DOHH2 (cell line): ENCODE measurements around the gene HACD2.

Source experiments
- H3F3A ChIP-seq: fragments of 200-600 bp; sonication (generic), shearing (Covaris generic); 2 replicates; pipeline ENCODE4 v1.6.0; 2016; ENCODE audit warnings: antibody characterized with exemption, mild to moderate bottlenecking; ENCODE audit not compliant: control insufficient read depth, insufficient read depth
- H3K27ac ChIP-seq: fragments of 200-600 bp; sonication (generic); 2 replicates; pipeline ENCODE4 v1.5.1; 2014; ENCODE audit warnings: low read depth, mild to moderate bottlenecking, low read length, moderate library complexity
- H3K27me3 ChIP-seq: fragments of 200-600 bp; sonication (generic); 2 replicates; pipeline ENCODE4 v1.6.1; 2014; ENCODE audit warnings: mild to moderate bottlenecking, low read length, mixed read lengths; ENCODE audit not compliant: control insufficient read depth
- H3K36me3 ChIP-seq: fragments of 200-600 bp; sonication (generic); 2 replicates; pipeline ENCODE4 v1.6.1; 2014; ENCODE audit warnings: mild to moderate bottlenecking, low read length, moderate library complexity, mixed read lengths; ENCODE audit not compliant: control insufficient read depth
- H3K4me1 ChIP-seq: fragments of 200-600 bp; sonication (generic); 2 replicates; pipeline ENCODE4 v1.6.1; 2014; ENCODE audit warnings: mild to moderate bottlenecking, low read length, mixed read lengths; ENCODE audit not compliant: control insufficient read depth
- H3K4me2 ChIP-seq: fragments of 200-600 bp; sonication (generic); 2 replicates; pipeline ENCODE4 v1.6.0; 2014; ENCODE audit warnings: mild to moderate bottlenecking, low read length, moderate library complexity
- H3K4me3 ChIP-seq: fragments of 200-600 bp; sonication (generic); 2 replicates; pipeline ENCODE4 v1.5.1; 2014; ENCODE audit warnings: mild to moderate bottlenecking, low read length, mixed read lengths
- H3K79me2 ChIP-seq: fragments of 200-600 bp; sonication (generic); 2 replicates; pipeline ENCODE4 v1.6.1; 2014; ENCODE audit warnings: mild to moderate bottlenecking, low read length, mixed read lengths; ENCODE audit not compliant: control insufficient read depth
- H3K9me2 ChIP-seq: fragments of 200-600 bp; sonication (generic); replicated peaks from 2 replicates; pipeline ENCODE4 v1.6.1; 2014; ENCODE audit warnings: mild to moderate bottlenecking, low read length, mixed read lengths; ENCODE audit not compliant: control insufficient read depth
- H3K9me3 ChIP-seq: fragments of 200-600 bp; sonication (generic); 2 replicates; pipeline ENCODE4 v1.6.1; 2014; ENCODE audit warnings: antibody characterized with exemption, low read length, mixed read lengths; ENCODE audit not compliant: control insufficient read depth, insufficient read depth
- H4K20me1 ChIP-seq: fragments of 200-600 bp; sonication (generic); 2 replicates; pipeline ENCODE4 v1.6.0; 2014; ENCODE audit warnings: low read depth, mild to moderate bottlenecking, antibody characterized with exemption, low read length, moderate library complexity; ENCODE audit not compliant: control insufficient read depth, insufficient read depth
- CTCF ChIP-seq: fragments of 200-600 bp; sonication (generic); IDR thresholded peaks from one replicate; pipeline ENCODE4 v1.5.1; 2014; ENCODE audit warnings: antibody characterized with exemption, mild to moderate bottlenecking, low read depth, low read length; ENCODE audit not compliant: poor library complexity, severe bottlenecking
- EZH2phosphoT487 ChIP-seq: fragments of 200-600 bp; sonication (generic); IDR thresholded peaks from 2 replicates; pipeline ENCODE4 v1.6.1; 2017; ENCODE audit warnings: borderline replicate concordance, mild to moderate bottlenecking, antibody characterized with exemption, low read length, moderate library complexity, mixed read lengths

HACD2 gene

DNA sequence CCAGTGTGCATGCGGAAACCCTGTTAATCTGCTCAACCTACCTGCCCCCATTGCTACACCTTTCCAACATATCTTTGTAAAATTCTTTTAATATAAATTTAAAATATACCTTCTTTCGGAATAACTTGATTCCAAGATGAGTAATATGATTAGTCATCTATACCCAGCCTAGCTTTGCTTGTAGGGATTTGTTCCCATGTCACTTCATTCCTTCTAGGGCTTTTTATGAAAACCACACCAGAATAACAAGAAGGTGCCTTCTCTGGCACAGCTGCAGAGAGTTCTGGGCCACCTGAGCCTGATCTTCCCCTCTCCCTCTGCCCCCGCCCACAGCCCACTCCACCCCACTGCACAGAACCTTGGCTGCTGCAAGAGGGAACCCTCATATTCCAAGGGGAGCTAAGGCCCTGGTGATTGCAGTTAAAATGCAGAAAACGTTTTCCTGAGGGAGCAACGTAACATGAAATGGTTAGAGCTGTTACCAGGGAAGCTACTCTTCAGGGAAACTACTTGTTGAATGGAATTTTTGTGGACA, 38.6 kb upstream of the HACD2 start:
- TF ChIP-seq EZH2phosphoT487 (no peak), CTCF (no peak)

GRCh38 chr3:123622766-123623165, 37.9 kb upstream of the HACD2 start:
- TF ChIP-seq EZH2phosphoT487: no peak
- TF ChIP-seq CTCF: no peak
- H3K9me2 ChIP-seq: no peaks in the 10 kb centered on the region
- no peaks in the 10 kb centered on the region for H4K20me1 ChIP-seq
- H3K4me1 ChIP-seq: peaks cover 14% of the 10 kb centered on the region
- H3K27me3 ChIP-seq: no peaks in the 10 kb centered on the region
- no peaks in the 10 kb centered on the region for H3K79me2 ChIP-seq
- H3K4me3 ChIP-seq: no peak overlapping the region
- no peaks in the 10 kb centered on the region for H3K9me3 ChIP-seq
- H3F3A ChIP-seq: no peaks in the 10 kb centered on the region
- no peak overlapping the region for H3K27ac ChIP-seq
- H3K4me2 ChIP-seq: no peak overlapping the region
- no peaks in the 10 kb centered on the region for H3K36me3 ChIP-seq

More for the DNA sequence above, 38.6 kb upstream of the HACD2 start:
- H3F3A ChIP-seq: no peaks in the 10 kb centered on the region
- H3K4me1 ChIP-seq: peaks cover 8% of the 10 kb centered on the region
- no peak overlapping the region for H3K4me2 ChIP-seq
- no peaks in the 10 kb centered on the region for H4K20me1 ChIP-seq
- H3K79me2 ChIP-seq: no peaks in the 10 kb centered on the region
- H3K27ac ChIP-seq: no peak overlapping the region
- H3K36me3 ChIP-seq: no peaks in the 10 kb centered on the region
- H3K9me3 ChIP-seq: no peaks in the 10 kb centered on the region
- no peak overlapping the region for H3K4me3 ChIP-seq
- H3K9me2 ChIP-seq: no peaks in the 10 kb centered on the region
- no peaks in the 10 kb centered on the region for H3K27me3 ChIP-seq

DNA sequence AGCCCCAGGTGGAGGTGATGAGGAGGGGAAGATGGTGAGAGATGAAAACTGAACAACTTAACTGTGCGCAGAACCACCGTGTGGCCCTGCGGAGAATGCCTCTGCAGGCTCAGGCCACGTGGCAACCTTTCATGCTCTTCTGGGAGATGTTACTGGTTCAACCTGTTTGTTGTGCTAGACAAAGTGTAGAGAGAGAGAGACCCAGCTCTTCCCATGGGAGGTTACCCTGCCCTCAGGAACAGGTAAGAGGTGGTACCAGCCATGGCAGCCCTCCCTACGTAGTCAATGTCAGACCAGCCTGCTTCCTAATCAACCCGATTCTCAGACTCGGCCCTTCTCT, 37.0 kb upstream of the HACD2 start:
- H3K4me2 ChIP-seq: no peak overlapping the region
- TF ChIP-seq EZH2phosphoT487 (no peak), CTCF (no peak)
- no peaks in the 10 kb centered on the region for H4K20me1 ChIP-seq
- no peaks in the 10 kb centered on the region for H3K36me3 ChIP-seq
- H3K27me3 ChIP-seq: no peaks in the 10 kb centered on the region
- H3K27ac ChIP-seq: no peak overlapping the region
- H3K9me2 ChIP-seq: no peaks in the 10 kb centered on the region
- H3K79me2 ChIP-seq: no peaks in the 10 kb centered on the region
- no peak overlapping the region for H3K4me3 ChIP-seq
- no peaks in the 10 kb centered on the region for H3K9me3 ChIP-seq
- H3F3A ChIP-seq: no peaks in the 10 kb centered on the region
- H3K4me1 ChIP-seq: peaks cover 14% of the 10 kb centered on the region
